M059J (cell line): ENCODE results near the gene RASAL3. TPM values are rescaled to one million over a fixed set of nuclear protein-coding genes. Genes with fewer than 3 reads are reported as not detected.
A peak's percentile ranks its signal among the peaks of the same experiment; 100 is the strongest.

ENCODE experiments used
- DNase-seq: peaks from one replicate; pipeline ENCODE4 v3.0.0-alpha.2; 2012; ENCODE audit warnings: low read depth
- total RNA-seq: library from RNA; depleted of rRNA; stranded (reverse); fragments of >200 nt; shearing (Covaris generic); gene quantifications from 2 replicates; pipeline ENCODE4 v1.2.3, GENCODE V29; 2014

RASAL3 gene
- total RNA-seq, 1 experiment from 2014 or later, result 0.05 TPM

GRCh38 chr19:15436012-15436825 lies 28.1 kb downstream of the RASAL3 start:
- DNase-seq, result no peak

- DNase-seq, result no peak
These were observed 30.8 kb downstream of the RASAL3 start for GRCh38 chr19:15433519-15434069.

DNA sequence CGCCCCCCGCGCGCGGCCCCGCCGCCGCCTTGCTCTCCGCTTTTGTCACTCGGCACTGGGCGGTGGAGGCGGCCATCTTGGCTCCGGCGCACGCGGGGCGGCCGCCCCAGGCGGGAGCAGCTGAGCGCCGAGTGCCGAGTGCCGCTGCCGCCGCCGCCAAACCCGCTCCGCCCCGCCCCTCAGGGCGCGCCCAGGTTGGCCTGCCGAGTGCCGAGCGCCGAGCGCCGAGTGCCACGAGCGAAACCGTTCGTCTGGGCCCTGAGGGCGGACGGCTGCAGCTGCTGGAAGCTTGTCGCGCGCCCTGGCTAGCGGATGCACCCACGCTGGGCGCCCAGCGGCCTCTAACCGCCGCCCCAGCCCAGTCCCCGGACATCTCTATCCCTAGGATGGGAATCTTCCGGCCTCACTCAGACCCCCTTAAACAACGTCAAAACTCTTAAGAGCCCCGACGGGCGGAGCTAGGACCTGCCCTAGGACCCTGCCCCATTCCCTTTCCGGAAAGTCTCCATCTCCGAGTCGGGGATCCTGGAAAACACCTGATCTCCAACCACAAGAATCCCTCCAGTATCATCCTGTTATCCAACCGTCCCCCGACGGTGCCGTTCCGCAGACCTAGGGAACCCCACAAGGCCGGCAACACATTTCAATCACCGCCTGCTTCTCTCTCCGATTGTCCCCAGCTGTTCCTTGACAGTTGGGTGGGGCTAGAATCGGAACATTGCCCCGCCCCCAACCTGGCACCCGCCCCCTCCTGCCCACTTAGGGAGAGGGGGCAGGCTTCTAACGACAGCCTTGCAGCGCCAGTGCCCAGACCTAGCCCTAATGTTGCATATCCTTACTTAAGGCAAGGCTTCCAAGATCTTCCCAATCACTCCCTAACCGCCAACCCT lies 31.5 kb downstream of the RASAL3 start:
- DNase-seq, result peak; percentile 87

DNA sequence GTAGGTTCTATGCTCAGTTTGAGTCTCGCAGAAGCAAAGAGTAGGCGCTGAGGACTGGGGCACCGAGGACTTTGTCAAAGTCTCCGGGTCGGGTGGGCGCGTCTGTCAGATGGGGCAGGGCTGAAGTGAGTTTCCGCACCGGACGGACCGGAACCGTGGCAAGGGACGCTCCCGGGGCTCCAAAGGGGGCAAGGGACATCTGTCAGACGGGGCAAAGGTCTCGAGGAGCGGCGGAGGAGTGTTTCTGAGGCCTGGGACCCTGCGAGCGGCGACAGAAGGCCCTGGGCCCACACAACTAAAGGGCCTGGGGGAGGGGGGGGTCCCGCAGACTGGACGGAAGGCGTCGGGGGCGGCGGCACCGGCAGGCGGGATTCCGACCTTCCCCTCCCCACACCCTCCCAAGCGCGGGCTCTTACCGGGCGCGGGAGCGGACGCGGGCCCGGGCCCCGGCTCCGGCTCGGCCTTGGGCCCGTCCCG lies 32.3 kb downstream of the RASAL3 start:
- DNase-seq, result no peak

- no peak for DNase-seq
These were observed 32.8 kb downstream of the RASAL3 start for GRCh38 chr19:15431396-15432017.

GRCh38 chr19:15430526-15431120 lies 33.7 kb downstream of the RASAL3 start:
- DNase-seq, result no peak

DNA sequence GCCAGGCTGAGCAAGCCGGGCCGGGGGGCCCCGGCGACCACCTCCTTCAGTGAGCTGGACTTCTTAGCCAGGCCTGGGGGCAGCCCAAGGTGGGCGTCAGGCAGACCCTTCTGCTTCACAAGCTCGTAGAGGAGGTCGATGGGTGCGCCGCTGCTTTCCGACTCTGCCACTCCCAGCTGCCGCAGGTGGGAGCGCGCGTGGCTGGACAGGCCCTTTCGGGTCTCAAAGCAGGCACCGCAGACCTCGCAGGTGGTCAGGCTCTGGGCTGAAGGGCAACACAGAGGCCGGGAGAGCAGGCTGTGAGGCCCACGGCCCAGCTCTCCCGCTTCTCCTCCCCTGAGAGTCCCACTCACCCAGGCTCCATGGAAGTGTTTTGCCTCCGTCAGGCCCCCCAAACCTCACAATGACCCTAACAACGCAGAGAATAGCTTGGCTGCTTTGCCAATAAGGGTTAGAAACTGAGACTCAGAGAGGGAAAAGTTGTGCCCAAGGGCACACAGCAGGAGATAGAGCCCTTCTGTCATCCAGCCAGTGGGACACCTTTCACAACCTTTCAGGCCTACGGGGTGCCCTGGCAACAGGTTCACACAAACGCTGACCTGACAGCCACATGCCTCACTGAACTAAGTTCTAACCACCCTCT lies 34.4 kb downstream of the RASAL3 start:
- DNase-seq, result no peak

- no peak for DNase-seq
These were observed 35.2 kb downstream of the RASAL3 start for GRCh38 chr19:15428956-15429824.

- no peak for DNase-seq
These were observed 36.3 kb downstream of the RASAL3 start for GRCh38 chr19:15427991-15428471.

- no peak for DNase-seq
These were observed 37.0 kb downstream of the RASAL3 start for GRCh38 chr19:15427350-15427700.

GRCh38 chr19:15426485-15427349 lies 37.6 kb downstream of the RASAL3 start:
- no peak for DNase-seq

- DNase-seq, result no peak
These were observed 38.9 kb downstream of the RASAL3 start for GRCh38 chr19:15425321-15425950.

GRCh38 chr19:15424692-15425272 lies 39.6 kb downstream of the RASAL3 start:
- no peak for DNase-seq

DNA sequence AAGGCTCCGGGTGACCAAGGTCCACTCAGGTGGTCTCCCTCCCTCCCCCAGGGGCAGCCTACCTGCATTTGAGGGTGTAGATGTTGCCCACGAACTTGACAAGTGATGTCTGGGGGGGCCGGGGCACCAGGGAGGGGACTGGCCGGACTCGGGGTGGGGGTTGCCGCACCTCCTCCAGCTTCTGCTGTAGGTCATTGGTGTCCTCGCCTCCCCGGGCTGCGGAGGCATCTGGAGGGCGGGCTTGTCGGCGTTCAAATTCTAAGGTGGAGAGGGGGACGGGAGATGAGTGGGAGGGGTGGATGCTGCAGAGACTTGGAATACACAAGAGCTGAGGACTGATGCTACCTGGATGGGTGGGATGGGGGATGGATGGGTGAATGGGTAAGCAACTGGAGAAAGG lies 40.2 kb downstream of the RASAL3 start:
- DNase-seq, result no peak

- DNase-seq, result no peak
These were observed 41.2 kb downstream of the RASAL3 start for GRCh38 chr19:15423130-15423529.

DNA sequence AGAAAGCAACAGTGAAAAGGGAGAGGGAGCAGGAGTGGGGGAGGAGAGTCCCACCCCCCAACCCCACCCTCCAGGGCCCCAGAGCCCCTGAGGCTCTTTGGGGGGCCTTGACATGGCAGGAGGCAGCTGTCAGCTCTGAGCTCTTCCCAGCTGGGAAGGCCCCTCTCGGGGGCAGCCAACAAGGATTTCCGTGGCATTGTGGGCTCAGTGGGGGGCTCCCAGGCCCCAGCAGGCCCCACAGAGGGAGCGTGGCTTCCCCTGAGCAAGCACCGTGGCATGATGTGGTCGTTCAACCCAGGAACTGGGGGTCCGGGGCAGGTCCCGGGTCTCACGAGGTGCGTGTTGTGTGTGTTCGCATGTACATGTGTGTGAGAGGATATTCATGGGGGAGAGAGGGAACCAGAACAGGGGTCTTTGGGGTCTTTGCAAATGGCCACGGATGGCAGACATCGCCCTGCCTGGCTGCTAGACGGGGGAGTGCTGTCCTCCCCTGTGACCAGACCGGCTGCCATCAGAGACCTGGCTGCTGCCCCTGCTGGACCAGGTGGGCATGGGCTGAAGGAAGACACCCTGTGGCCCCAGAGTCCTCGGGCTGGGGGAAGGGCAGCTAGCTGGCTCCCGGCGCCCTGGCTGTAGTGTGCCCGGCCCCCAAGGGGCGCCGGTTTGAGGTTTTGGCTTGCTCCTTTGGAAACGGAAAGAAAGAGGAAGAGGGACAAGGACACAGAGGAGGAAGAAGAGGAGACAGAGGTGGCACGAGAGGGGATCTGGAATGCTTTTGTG lies 41.9 kb downstream of the RASAL3 start:
- no peak for DNase-seq

GRCh38 chr19:15421721-15422260 lies 42.6 kb downstream of the RASAL3 start:
- no peak for DNase-seq
